GM23338 (cell line): ENCODE data around the gene AGRN. TPM values are rescaled to one million over a fixed set of nuclear protein-coding genes. Genes with fewer than 3 reads are reported as not detected.

Experiments used
- ATAC-seq: fragments of 200-7000 bp; cut with Tn5 transposase; 3 replicates; pipeline ENCODE4 v1.9.1; 2020
- DNase-seq: peaks from one replicate; pipeline ENCODE4 v3.0.0-alpha.2; 2015; ENCODE audit warnings: low spot score
- H2AFZ ChIP-seq: fragments of 200-600 bp; sonication (generic); 2 replicates; pipeline ENCODE4 v1.8.0; 2016; ENCODE audit warnings: antibody characterized with exemption, mild to moderate bottlenecking, moderate library complexity
- H3F3A ChIP-seq: fragments of 200-600 bp; sonication (generic); replicated peaks from 2 replicates; pipeline ENCODE4 v1.8.0; 2017; ENCODE audit warnings: antibody characterized with exemption, mixed run types, low read depth
- H3K27ac ChIP-seq: fragments of 200-600 bp; sonication (generic); 2 replicates; pipeline ENCODE4 v1.6.1; 2016; ENCODE audit warnings: low read depth
- H3K27me3 ChIP-seq: fragments of 200-600 bp; sonication (generic); 2 replicates; pipeline ENCODE4 v1.8.0; 2016; ENCODE audit warnings: mild to moderate bottlenecking, mixed run types, moderate library complexity; ENCODE audit not compliant: insufficient read depth
- H3K36me3 ChIP-seq: fragments of 200-600 bp; sonication (generic); 2 replicates; pipeline ENCODE4 v1.8.0; 2016; ENCODE audit warnings: mild to moderate bottlenecking; ENCODE audit not compliant: insufficient read depth
- H3K4me1 ChIP-seq: fragments of 200-600 bp; sonication (generic); 2 replicates; pipeline ENCODE4 v1.8.0; 2016; ENCODE audit warnings: mild to moderate bottlenecking, moderate library complexity; ENCODE audit not compliant: insufficient read depth
- H3K4me2 ChIP-seq: fragments of 200-600 bp; sonication (generic); 2 replicates; pipeline ENCODE4 v1.7.1; 2017; ENCODE audit warnings: mixed run types
- H3K4me3 ChIP-seq: fragments of 200-600 bp; sonication (generic); 2 replicates; pipeline ENCODE4 v1.6.1; 2016; ENCODE audit warnings: mixed run types
- H3K79me2 ChIP-seq: fragments of 200-600 bp; sonication (generic); replicated peaks from 2 replicates; pipeline ENCODE4 v1.8.0; 2017; ENCODE audit warnings: mild to moderate bottlenecking; ENCODE audit not compliant: insufficient read depth
- H3K9me2 ChIP-seq: fragments of 200-600 bp; sonication (generic); 2 replicates; pipeline ENCODE4 v1.8.0; 2017; ENCODE audit not compliant: insufficient read depth
- H4K20me1 ChIP-seq: fragments of 200-600 bp; sonication (generic); replicated peaks from 2 replicates; pipeline ENCODE4 v1.8.0; 2017; ENCODE audit warnings: mild to moderate bottlenecking; ENCODE audit not compliant: insufficient read depth
- H3K27ac Mint-ChIP-seq: 2 replicates; pipeline ENCODE4 v1.8.0; 2020; ENCODE audit warnings: inconsistent platforms, mild to moderate bottlenecking, moderate library complexity, mixed read lengths
- H3K27me3 Mint-ChIP-seq: 3 replicates; pipeline ENCODE4 v1.8.0; 2022; ENCODE audit warnings: low read depth, mild to moderate bottlenecking, moderate library complexity, mixed read lengths, inconsistent platforms; ENCODE audit not compliant: insufficient read depth, poor library complexity
- H3K36me3 Mint-ChIP-seq: 3 replicates; pipeline ENCODE4 v1.8.0; 2021; ENCODE audit warnings: low read depth, mild to moderate bottlenecking, inconsistent platforms, moderate library complexity, mixed read lengths
- H3K4me1 Mint-ChIP-seq: 3 replicates; pipeline ENCODE4 v1.8.0; 2020; ENCODE audit warnings: mild to moderate bottlenecking, inconsistent platforms, mixed read lengths
- H3K4me3 Mint-ChIP-seq: 3 replicates; pipeline ENCODE4 v1.8.0; 2021; ENCODE audit warnings: moderate library complexity, mild to moderate bottlenecking, inconsistent platforms, mixed read lengths
- H3K9me3 Mint-ChIP-seq: 3 replicates; pipeline ENCODE4 v1.8.0; 2020; ENCODE audit warnings: moderate library complexity, mild to moderate bottlenecking, inconsistent platforms, mixed read lengths
- CREB1 ChIP-seq: fragments of 250-450 bp; sonication (Bioruptor Pico); IDR thresholded peaks from 2 replicates; pipeline ENCODE4 v1.5.0; 2020; ENCODE audit warnings: low read depth, mild to moderate bottlenecking, moderate library complexity
- EZH2 ChIP-seq: fragments of 200-600 bp; sonication (generic); IDR thresholded peaks from one replicate; pipeline ENCODE4 v1.8.0; 2017; ENCODE audit warnings: antibody characterized with exemption, mild to moderate bottlenecking, low read depth; ENCODE audit not compliant: unreplicated experiment
- EZH2phosphoT487 ChIP-seq: fragments of 200-600 bp; sonication (generic); IDR thresholded peaks from one replicate; pipeline ENCODE4 v1.8.1; 2018; ENCODE audit warnings: antibody characterized with exemption; ENCODE audit not compliant: unreplicated experiment
- JUNB ChIP-seq: IDR thresholded peaks from one replicate; pipeline ENCODE4 v1.6.1; 2016; ENCODE audit warnings: antibody characterized with exemption; ENCODE audit not compliant: unreplicated experiment
- NANOG ChIP-seq: IDR thresholded peaks from 2 replicates; pipeline ENCODE4 v1.6.1; 2016; ENCODE audit warnings: antibody characterized with exemption, borderline replicate concordance
- POLR2AphosphoS5 ChIP-seq: IDR thresholded peaks from 2 replicates; pipeline ENCODE4 v1.6.1; 2016; ENCODE audit warnings: antibody characterized with exemption, low read depth
- STAT1 ChIP-seq: IDR thresholded peaks from one replicate; pipeline ENCODE4 v1.6.1; 2016; ENCODE audit warnings: antibody characterized with exemption; ENCODE audit not compliant: unreplicated experiment
- ZNF114 ChIP-seq: fragments of 250-450 bp; sonication (Bioruptor Pico); IDR thresholded peaks from 2 replicates; pipeline ENCODE4 v1.5.0; 2020; ENCODE audit warnings: mild to moderate bottlenecking, moderate library complexity
- ZNF331 ChIP-seq: fragments of 250-450 bp; sonication (Bioruptor Pico); IDR thresholded peaks from 2 replicates; pipeline ENCODE4 v1.5.0; 2020; ENCODE audit warnings: low read depth, mild to moderate bottlenecking, moderate library complexity
- polyA plus RNA-seq: library from polyadenylated mRNA; unstranded; fragments of >200 nt; fragmentation: Nextera tagmentation; extraction: Ambion mirVana; gene quantifications from 2 replicates; pipeline ENCODE4 v1.2.1, GENCODE V29; 2016
- total RNA-seq: library from RNA; depleted of rRNA; stranded (reverse); fragments of >200 nt; shearing (Covaris generic); gene quantifications from 2 replicates; pipeline ENCODE4 v1.2.3, GENCODE V29; 2014
- TF ChIP-seq, protein P1 (sequence below): IDR thresholded peaks from 2 replicates; pipeline ENCODE4 v1.6.1; 2016; ENCODE audit warnings: antibody characterized with exemption
- TF ChIP-seq, protein P2 (sequence below): fragments of 250-450 bp; sonication (Bioruptor Pico); IDR thresholded peaks from 2 replicates; pipeline ENCODE4 v1.5.0; 2020; ENCODE audit warnings: mild to moderate bottlenecking, moderate library complexity
- TF ChIP-seq, protein P3 (sequence below), 2 experiments: fragments of 200-600 bp in 1 of 2; sonication (generic) in 1 of 2; conservative IDR thresholded peaks; 2 replicates each; pipeline versions ENCODE4 v1.5.1 to v1.6.1; 2016 to 2017; ENCODE audit warnings: antibody characterized with exemption in 2 of 2, low read depth in 2 of 2, mild to moderate bottlenecking in 2 of 2, moderate library complexity in 1 of 2
- TF ChIP-seq, protein P4 (sequence below): IDR thresholded peaks from one replicate; pipeline ENCODE4 v1.6.1; 2018; ENCODE audit warnings: antibody characterized with exemption; ENCODE audit not compliant: unreplicated experiment

Gene AGRN
- total and polyA plus RNA-seq, 2 experiments from 2014 or later = 12.3 to 185 TPM

DNA sequence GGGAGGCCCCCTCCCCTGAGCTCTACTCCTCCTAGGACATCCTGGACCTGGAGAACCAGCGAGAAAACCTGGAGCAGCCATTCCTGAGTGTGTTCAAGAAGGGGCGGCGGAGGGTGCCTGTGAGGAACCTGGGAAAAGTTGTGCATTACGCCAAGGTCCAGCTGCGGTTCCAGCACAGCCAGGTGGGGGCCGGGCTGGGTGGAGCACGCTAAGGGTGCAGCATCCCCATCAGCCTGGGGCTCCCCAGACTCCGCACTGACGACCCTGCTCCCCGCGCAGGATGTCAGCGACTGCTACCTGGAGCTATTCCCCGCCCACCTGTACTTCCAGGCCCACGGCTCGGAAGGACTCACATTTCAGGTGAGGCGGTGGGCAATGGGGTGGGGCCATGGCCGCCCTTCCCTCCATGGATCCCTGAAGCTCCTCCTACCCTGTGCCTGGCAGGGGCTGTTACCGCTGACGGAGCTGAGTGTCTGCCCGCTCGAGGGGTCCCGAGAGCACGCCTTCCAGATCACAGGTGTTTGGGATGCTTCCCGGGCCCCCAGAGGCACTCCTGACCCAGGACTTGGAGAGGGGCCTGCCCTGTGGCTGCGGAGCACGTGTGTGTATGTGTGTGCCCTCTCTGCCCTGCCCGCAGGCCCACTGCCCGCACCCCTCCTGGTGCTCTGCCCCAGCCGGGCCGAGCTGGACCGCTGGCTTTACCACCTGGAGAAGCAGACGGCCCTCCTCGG, 49.5 kb upstream of the AGRN start:
- H3K4me1 Mint-ChIP-seq = no peaks in the 10 kb centered on the region; the same call in 2 of the 3 replicates
- H3K9me3 Mint-ChIP-seq = no peaks in the 10 kb centered on the region
- Histone ChIP-seq H2AFZ (no peak overlapping the region), H4K20me1 (0 out of 2 replicates have a peak, but pooled peaks cover 2% of the 10 kb centered on the region), H3K27me3 (peaks cover 40% of the 10 kb centered on the region), H3K79me2 (no peaks in the 10 kb centered on the region), H3F3A (peaks cover 7% of the 10 kb centered on the region), H3K36me3 (no peaks in the 10 kb centered on the region), H3K4me1 (no peaks in the 10 kb centered on the region; the same call in 1 of the 2 replicates), H3K9me2 (no peaks in the 10 kb centered on the region), H3K4me2 (peak overlapping the region; percentile 71), H3K27ac (no peak overlapping the region), H3K4me3 (peak overlapping the region; percentile 41; the same call in 1 of the 2 replicates)
- no peaks in the 10 kb centered on the region for H3K36me3 Mint-ChIP-seq
- peak overlapping the region; percentile 36; the same call in 1 of the 3 replicates for H3K4me3 Mint-ChIP-seq
- H3K27ac Mint-ChIP-seq = no peak overlapping the region
- peaks cover 38% of the 10 kb centered on the region for H3K27me3 Mint-ChIP-seq
- no peak for TF ChIP-seq STAT1
- TF ChIP-seq, protein P1, sequence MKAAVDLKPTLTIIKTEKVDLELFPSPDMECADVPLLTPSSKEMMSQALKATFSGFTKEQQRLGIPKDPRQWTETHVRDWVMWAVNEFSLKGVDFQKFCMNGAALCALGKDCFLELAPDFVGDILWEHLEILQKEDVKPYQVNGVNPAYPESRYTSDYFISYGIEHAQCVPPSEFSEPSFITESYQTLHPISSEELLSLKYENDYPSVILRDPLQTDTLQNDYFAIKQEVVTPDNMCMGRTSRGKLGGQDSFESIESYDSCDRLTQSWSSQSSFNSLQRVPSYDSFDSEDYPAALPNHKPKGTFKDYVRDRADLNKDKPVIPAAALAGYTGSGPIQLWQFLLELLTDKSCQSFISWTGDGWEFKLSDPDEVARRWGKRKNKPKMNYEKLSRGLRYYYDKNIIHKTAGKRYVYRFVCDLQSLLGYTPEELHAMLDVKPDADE = no peak
- TF ChIP-seq, protein P2, sequence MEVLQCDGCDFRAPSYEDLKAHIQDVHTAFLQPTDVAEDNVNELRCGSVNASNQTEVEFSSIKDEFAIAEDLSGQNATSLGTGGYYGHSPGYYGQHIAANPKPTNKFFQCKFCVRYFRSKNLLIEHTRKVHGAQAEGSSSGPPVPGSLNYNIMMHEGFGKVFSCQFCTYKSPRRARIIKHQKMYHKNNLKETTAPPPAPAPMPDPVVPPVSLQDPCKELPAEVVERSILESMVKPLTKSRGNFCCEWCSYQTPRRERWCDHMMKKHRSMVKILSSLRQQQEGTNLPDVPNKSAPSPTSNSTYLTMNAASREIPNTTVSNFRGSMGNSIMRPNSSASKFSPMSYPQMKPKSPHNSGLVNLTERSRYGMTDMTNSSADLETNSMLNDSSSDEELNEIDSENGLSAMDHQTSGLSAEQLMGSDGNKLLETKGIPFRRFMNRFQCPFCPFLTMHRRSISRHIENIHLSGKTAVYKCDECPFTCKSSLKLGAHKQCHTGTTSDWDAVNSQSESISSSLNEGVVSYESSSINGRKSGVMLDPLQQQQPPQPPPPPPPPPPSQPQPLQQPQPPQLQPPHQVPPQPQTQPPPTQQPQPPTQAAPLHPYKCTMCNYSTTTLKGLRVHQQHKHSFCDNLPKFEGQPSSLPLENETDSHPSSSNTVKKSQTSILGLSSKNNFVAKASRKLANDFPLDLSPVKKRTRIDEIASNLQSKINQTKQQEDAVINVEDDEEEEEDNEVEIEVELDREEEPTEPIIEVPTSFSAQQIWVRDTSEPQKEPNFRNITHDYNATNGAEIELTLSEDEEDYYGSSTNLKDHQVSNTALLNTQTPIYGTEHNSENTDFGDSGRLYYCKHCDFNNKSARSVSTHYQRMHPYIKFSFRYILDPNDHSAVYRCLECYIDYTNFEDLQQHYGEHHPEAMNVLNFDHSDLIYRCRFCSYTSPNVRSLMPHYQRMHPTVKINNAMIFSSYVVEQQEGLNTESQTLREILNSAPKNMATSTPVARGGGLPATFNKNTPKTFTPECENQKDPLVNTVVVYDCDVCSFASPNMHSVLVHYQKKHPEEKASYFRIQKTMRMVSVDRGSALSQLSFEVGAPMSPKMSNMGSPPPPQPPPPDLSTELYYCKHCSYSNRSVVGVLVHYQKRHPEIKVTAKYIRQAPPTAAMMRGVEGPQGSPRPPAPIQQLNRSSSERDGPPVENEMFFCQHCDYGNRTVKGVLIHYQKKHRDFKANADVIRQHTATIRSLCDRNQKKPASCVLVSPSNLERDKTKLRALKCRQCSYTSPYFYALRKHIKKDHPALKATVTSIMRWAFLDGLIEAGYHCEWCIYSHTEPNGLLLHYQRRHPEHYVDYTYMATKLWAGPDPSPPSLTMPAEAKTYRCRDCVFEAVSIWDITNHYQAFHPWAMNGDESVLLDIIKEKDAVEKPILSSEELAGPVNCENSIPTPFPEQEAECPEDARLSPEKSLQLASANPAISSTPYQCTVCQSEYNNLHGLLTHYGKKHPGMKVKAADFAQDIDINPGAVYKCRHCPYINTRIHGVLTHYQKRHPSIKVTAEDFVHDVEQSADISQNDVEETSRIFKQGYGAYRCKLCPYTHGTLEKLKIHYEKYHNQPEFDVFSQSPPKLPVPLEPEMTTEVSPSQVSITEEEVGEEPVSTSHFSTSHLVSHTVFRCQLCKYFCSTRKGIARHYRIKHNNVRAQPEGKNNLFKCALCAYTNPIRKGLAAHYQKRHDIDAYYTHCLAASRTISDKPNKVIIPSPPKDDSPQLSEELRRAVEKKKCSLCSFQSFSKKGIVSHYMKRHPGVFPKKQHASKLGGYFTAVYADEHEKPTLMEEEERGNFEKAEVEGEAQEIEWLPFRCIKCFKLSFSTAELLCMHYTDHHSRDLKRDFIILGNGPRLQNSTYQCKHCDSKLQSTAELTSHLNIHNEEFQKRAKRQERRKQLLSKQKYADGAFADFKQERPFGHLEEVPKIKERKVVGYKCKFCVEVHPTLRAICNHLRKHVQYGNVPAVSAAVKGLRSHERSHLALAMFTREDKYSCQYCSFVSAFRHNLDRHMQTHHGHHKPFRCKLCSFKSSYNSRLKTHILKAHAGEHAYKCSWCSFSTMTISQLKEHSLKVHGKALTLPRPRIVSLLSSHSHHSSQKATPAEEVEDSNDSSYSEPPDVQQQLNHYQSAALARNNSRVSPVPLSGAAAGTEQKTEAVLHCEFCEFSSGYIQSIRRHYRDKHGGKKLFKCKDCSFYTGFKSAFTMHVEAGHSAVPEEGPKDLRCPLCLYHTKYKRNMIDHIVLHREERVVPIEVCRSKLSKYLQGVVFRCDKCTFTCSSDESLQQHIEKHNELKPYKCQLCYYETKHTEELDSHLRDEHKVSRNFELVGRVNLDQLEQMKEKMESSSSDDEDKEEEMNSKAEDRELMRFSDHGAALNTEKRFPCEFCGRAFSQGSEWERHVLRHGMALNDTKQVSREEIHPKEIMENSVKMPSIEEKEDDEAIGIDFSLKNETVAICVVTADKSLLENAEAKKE (CRISPR knock-in tag) = no peak
- TF ChIP-seq JUNB = no peak
- TF ChIP-seq CREB1 = no peak
- no peak for TF ChIP-seq POLR2AphosphoS5
- TF ChIP-seq NANOG = no peak
- TF ChIP-seq, protein P3, sequence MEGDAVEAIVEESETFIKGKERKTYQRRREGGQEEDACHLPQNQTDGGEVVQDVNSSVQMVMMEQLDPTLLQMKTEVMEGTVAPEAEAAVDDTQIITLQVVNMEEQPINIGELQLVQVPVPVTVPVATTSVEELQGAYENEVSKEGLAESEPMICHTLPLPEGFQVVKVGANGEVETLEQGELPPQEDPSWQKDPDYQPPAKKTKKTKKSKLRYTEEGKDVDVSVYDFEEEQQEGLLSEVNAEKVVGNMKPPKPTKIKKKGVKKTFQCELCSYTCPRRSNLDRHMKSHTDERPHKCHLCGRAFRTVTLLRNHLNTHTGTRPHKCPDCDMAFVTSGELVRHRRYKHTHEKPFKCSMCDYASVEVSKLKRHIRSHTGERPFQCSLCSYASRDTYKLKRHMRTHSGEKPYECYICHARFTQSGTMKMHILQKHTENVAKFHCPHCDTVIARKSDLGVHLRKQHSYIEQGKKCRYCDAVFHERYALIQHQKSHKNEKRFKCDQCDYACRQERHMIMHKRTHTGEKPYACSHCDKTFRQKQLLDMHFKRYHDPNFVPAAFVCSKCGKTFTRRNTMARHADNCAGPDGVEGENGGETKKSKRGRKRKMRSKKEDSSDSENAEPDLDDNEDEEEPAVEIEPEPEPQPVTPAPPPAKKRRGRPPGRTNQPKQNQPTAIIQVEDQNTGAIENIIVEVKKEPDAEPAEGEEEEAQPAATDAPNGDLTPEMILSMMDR (conservative IDR thresholded peaks at IDR 0.05; ENCODE audit: low read depth in 2 of 2) = no peak
- TF ChIP-seq ZNF331 = no peak
- TF ChIP-seq, protein P4, sequence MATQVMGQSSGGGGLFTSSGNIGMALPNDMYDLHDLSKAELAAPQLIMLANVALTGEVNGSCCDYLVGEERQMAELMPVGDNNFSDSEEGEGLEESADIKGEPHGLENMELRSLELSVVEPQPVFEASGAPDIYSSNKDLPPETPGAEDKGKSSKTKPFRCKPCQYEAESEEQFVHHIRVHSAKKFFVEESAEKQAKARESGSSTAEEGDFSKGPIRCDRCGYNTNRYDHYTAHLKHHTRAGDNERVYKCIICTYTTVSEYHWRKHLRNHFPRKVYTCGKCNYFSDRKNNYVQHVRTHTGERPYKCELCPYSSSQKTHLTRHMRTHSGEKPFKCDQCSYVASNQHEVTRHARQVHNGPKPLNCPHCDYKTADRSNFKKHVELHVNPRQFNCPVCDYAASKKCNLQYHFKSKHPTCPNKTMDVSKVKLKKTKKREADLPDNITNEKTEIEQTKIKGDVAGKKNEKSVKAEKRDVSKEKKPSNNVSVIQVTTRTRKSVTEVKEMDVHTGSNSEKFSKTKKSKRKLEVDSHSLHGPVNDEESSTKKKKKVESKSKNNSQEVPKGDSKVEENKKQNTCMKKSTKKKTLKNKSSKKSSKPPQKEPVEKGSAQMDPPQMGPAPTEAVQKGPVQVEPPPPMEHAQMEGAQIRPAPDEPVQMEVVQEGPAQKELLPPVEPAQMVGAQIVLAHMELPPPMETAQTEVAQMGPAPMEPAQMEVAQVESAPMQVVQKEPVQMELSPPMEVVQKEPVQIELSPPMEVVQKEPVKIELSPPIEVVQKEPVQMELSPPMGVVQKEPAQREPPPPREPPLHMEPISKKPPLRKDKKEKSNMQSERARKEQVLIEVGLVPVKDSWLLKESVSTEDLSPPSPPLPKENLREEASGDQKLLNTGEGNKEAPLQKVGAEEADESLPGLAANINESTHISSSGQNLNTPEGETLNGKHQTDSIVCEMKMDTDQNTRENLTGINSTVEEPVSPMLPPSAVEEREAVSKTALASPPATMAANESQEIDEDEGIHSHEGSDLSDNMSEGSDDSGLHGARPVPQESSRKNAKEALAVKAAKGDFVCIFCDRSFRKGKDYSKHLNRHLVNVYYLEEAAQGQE = no peak
- no peak for TF ChIP-seq ZNF114 (CRISPR knock-in tag)
- no peak for TF ChIP-seq EZH2phosphoT487
- no peak for TF ChIP-seq EZH2
- peak; percentile 71 for DNase-seq
- peak; percentile 49 for ATAC-seq
